SIG-M5 treated with dmso at 0.1 percent for 504 hours (cell line): ENCODE results near the gene TEX14.
"Not testable (repeated sequence)": the region's sequence is repeated elsewhere in the genome, so short reads cannot be mapped to it uniquely, and the experiment has no call there.

ENCODE experiments used
- DNase-seq: peaks from one replicate; lab custom pipeline; 2025; ENCODE audit not compliant: unreplicated experiment; lab: John Stamatoyannopoulos, UW

Gene TEX14

GRCh38 chr17:58692239-58693055 is 602 bp upstream of the TEX14 start, which contains the start of gene RAD51C:
RAD51C (plus strand) TSS chr17:58692602; CDS start chr17:58692644, 42 bp downstream.
- DNase-seq, result peak; percentile 99

DNA sequence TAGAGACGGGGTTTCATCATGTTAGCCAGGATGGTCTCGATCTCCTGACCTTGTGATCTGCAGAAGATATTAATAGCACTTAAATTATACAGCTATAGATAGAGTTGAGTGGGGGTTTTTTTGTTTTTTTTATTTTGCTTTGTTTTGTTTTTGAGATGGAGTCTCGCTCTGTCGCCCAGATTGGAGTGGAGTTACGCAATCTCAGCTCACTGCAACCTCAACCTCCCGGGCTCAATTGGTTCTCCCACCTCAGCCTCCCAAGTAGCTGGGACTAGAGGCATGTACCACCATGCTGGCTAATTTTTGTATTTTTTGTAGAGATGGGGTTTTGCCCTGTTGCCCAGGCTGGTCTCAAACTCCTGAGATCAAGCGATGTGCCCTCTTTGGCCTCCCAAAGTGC is 1.8 kb downstream of the TEX14 start:
- DNase-seq, result not testable (repeated sequence)

DNA sequence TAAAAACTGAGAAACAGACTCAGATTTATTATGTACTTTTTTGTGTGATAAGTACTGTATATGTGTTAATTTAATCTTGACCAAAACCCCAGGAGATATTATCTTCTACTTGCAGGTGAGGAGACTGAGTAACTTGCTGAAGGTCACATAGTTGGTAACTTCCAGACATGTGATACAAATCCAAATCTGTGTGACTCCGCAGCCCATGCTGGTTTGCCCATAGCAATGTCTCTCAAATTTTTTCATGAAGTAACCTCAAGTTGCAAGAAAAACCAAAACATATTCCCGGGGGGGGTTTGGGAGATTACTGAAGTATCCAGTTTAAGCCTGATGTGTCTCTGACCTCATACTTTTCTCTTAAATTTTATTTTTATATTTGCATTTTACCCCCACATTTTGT is 3.3 kb downstream of the TEX14 start:
- no peak for DNase-seq

GRCh38 chr17:58686980-58687379 is 4.9 kb downstream of the TEX14 start:
- peak; percentile 58 for DNase-seq

DNA sequence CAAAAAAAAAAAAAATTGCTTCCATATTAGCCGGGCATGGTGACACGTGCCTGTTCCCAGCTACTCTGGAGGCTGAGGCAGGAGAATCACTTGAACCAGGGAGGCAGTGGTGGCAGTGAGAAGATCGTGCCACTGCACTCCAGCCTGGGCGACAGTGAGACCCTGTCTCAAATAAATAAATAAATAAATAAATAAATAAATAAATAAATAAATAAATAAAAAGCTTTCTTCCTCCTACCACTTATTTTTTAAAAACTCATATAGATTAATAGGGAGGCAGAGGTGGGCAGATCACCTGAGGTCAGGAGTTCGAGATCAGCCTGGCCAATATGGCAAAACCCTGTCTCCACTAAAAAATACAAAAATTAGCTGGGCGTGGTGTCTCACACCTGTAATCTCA is 7.4 kb downstream of the TEX14 start:
- DNase-seq, result not testable (repeated sequence)

DNA sequence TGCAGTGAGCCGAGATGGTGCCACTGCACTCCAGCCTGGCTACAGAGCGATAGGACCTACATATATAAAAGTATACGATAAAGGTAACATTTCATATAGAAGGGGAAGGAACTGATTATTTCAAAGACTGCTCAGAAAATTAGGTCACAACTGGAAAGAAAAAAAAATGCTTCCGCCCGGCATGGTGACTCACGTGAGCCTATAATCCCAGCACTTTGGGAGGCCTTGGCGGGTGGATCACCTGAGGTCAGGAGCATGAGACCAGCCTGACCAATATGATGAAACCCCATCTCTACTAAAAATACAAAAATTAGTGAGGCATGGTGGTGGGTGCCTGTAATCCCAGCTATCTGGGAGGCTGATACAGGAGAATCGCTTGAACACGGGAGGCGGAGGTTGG is 7.8 kb downstream of the TEX14 start:
- no peak for DNase-seq

- DNase-seq, result no peak
Measured at GRCh38 chr17:58680038-58680369, 11.8 kb downstream of the TEX14 start.

DNA sequence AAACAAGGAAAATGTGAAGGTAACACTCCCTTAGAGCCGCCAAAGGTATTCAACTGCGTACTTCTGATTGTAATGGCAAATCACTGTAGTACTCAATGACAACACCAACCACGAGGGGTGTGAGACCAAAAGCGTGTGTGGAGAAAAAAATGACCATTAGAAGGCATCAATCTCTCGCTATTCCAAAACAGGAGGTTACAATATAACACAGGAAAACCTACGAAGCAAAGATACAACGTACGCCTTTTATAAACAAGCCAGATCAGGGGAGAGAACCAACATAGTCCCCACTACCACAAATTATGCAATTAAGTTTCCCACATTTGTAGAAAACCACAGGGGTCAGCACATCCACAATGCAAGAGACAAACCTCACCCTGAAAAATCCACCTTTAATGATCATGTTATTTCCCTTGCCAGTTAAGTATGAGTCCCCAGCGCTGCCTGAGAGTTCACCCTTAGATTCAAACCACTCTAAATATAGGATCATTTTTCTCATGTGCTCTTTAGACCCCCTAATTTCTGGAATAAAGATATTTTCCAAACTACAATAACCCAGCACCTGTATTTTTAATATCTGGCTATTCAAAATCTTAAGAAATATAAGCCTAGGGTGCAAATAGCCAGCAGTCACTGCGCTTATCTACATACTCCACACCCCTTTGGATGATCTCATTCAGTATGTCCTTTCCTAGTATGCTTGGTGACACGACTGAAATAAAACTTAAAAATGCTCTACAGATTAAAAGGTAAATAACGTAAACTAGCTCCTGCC is 12.4 kb downstream of the TEX14 start:
- DNase-seq, result no peak

DNA sequence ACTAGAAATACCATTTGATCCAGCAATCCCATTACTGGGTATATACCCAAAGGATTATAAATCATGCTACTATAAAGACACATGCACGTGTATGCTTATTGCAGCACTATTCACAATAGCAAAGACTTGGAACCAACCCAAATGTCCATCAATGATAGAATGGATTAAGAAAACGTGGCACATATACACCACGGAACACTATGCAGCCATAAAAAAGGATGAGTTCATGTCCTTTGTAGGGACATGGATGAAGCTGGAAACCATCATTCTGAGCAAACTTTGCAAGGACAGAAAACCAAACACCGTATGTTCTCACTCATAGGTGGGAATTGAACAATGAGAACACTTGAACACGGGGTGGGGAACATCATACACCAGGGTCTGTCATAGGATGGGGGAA is 13.6 kb downstream of the TEX14 start:
- DNase-seq, result not testable (repeated sequence)

GRCh38 chr17:58677194-58677880 is 14.5 kb downstream of the TEX14 start:
- DNase-seq, result no peak

DNA sequence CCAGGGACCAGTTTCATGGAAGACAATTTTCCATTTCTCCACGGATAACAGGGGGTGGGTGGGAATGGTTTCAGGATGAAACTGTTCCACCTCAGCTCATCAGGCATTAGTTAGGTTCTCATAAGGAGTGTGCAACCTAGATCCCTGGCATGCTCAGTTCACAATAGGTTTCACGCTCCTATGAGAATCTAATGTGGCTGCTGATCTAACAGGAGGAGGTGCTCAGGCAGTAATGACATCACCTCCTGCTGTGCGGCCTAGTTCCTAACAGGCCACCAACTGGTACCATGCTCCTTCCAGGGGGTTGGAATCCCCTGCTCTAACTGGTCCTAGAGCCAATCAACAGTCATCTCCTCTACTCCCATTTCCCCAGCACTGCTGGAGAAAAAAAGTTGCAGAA is 19.9 kb downstream of the TEX14 start:
- DNase-seq, result no peak

GRCh38 chr17:58669853-58670252 is 22.0 kb downstream of the TEX14 start:
- DNase-seq, result no peak

DNA sequence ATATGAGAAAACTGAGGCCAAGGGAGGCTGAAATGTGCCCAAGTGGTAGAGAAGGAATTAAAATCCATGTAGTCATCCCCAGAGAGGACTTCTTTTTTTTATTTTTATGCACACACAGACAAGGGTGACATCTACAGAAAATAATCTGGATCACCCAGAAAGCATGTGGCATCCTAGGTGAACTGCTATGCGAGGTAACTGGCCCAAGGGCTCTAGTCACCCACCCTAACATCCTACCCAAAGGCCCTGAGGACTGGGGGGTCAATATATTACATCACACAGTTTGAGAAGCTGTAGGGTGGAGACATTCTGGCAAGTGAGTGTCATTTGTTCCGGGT is 23.3 kb downstream of the TEX14 start:
- peak; percentile 59 for DNase-seq

GRCh38 chr17:58667934-58668597 is 23.8 kb downstream of the TEX14 start:
- peak; percentile 82 for DNase-seq

- peak; percentile 69 for DNase-seq
Measured at GRCh38 chr17:58666858-58667267, 25.0 kb downstream of the TEX14 start.

GRCh38 chr17:58665946-58666857 is 25.6 kb downstream of the TEX14 start:
- DNase-seq, result no peak

- no peak for DNase-seq
Measured at GRCh38 chr17:58664302-58664701, 27.5 kb downstream of the TEX14 start.

GRCh38 chr17:58661499-58661898 is 30.3 kb downstream of the TEX14 start:
- no peak for DNase-seq

DNA sequence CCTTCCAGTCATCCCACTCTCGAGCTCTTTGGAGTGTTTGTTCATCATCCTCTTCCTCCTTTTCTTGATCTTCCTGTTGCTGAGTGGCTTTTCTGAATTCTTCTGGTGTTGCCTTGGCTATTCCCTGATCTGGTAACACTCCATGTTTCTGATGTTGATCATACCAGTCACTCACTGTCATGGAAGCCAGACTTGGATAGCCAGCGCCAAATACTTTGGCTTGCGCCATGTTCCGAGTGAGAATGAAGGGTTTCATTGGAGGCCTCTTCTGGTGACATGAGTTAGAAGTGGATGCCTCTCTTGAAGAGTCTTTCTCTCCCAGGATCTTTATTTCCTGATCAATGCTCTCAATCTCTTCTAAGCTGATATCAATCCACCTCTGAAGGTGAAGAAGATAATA is 31.2 kb downstream of the TEX14 start:
- no peak for DNase-seq

- DNase-seq, result not testable (repeated sequence)
Measured at GRCh38 chr17:58659714-58660084, 32.1 kb downstream of the TEX14 start.
